Measurements from ENCODE around the gene NUDT2.
"Not testable (repeated sequence)": the region's sequence is repeated elsewhere in the genome, so short reads cannot be mapped to it uniquely, and the experiment has no call there.

The NUDT2 gene

DNA sequence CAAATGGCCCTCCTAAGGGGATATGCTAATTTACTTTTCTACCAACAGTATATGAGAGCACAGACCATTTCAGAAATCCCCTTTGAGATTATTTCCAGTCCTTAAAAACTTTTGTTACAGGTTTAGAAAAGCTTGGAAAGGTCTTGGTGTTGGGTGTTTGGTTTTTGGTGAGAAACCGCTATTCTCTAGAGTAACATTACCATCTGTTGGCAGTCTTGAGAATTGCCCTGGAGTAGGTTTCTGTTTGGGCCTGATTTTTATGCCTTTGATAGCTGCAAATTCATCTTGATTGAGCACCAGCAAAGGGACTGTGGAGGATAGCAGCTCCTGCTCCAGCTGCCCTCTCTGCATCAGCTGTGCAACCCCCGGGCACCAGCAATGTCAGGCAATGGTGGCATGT, 8.0 kb downstream of the NUDT2 start:
- DNase-seq = no peak

- DNase-seq = not testable (repeated sequence)
Measured at GRCh38 chr9:34338079-34338478, 8.7 kb downstream of the NUDT2 start.

DNA sequence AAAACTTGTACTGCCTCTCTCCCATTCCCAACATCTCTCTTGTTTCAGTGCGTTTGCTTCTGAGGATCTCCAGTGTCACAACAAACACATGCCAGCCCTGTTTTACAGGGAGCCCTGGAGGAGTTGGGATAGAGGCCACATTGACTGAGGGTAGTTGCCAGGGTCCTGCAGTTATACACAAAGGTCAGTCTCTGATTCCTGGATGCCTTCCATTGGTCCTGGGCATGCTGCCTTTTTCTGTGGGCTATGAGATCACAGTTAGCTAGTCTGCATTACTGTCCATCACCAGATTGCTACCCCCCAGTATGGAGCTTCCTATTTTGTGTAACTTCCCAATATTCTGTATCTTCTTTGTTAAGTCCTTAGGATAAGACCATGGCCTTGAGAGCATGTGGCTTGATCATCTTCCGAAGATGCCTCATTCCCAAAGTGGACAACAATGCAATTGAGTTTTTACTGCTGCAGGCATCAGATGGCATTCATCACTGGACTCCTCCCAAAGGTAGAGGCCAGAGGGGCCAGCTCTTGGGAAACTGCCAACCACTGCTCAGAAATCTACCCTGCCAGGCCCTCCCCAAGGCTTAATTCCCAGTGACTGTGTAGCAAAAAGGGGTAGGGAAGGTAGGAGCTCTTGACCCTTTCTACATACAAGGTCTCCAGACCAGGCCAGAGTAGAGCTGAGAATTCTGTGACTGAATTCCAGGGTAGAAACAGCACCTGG, 9.5 kb downstream of the NUDT2 start:
- DNase-seq = no peak

GRCh38 chr9:34341659-34342295, 12.4 kb downstream of the NUDT2 start:
- DNase-seq = no peak

DNA sequence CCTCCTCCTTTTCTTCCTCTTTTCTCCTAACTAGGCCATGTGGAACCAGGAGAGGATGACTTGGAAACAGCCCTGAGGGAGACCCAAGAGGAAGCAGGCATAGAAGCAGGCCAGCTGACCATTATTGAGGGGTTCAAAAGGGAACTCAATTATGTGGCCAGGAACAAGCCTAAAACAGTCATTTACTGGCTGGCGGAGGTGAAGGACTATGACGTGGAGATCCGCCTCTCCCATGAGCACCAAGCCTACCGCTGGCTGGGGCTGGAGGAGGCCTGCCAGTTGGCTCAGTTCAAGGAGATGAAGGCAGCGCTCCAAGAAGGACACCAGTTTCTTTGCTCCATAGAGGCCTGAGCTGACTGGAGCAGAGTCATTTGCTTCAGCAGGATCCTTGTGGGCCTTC, 13.7 kb downstream of the NUDT2 start:
- no peak for DNase-seq

GRCh38 chr9:34343605-34344004, 14.2 kb downstream of the NUDT2 start:
- DNase-seq = no peak

- DNase-seq = no peak
Measured at GRCh38 chr9:34346873-34347799, 17.8 kb downstream of the NUDT2 start.

DNA sequence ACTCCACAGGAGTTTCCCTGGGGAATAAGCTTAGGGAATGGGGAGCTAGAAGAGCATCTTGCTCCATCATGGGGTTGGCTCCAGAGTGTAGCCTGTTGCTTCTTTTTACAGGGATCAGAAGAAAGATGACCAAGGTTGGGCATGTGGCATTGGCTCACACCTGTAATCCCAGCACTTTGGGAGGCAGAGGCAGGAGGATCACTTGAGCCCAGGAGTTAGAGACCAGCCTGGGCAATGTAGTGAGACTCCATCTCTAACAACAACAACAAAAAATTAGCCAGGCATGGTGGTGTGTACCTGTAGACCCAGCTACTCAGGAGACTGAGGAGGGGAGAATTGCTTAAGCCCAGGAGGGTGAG, 18.4 kb downstream of the NUDT2 start:
- DNase-seq = no peak

- no peak for DNase-seq
Measured at GRCh38 chr9:34349324-34349723, 20.0 kb downstream of the NUDT2 start.

GRCh38 chr9:34352122-34352652, 22.8 kb downstream of the NUDT2 start:
- not testable (repeated sequence) for DNase-seq

- DNase-seq = not testable (repeated sequence)
Measured at GRCh38 chr9:34352957-34353356, 23.6 kb downstream of the NUDT2 start.

- no peak for DNase-seq
Measured at GRCh38 chr9:34362614-34363214, 33.3 kb downstream of the NUDT2 start.

DNA sequence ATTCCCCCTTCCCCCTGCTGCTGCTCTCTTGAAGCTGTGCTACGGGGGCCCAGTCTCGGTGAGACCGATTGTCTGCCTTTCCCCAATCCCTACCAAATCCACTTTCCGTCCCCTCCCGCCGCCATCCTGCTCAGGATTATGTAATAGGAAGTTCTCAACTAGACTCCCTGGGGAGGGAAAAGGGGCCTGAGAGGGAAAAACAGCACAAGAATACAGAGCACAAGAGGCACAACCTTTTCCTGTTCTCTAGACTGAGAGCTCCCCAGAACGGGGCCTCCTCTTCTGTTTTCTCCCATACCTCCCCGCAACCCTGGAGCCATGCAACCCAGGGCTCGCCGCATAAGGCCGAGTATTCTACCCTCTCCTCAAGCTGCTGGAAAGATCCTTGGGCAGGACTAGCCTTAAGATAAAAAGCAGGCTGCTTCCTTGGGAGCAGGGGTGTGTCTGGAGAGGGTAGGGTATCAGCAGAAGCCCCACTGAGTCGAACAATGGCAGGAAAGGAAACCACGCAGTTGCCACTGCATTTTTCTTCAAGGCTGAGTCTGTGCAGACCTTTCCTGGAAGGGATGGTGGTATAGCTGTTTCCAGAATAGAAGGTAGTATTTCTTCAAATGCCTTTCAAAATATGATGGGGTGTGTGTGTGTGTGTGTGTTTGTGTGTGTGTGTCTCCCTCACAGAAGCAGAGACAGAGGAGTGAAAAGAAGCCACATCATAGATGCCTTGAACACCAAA, 34.4 kb downstream of the NUDT2 start:
- no peak for DNase-seq

- no peak for DNase-seq
Measured at GRCh38 chr9:34365282-34365681, 35.9 kb downstream of the NUDT2 start.

GRCh38 chr9:34366365-34366764, 37.0 kb downstream of the NUDT2 start:
- DNase-seq = no peak

DNA sequence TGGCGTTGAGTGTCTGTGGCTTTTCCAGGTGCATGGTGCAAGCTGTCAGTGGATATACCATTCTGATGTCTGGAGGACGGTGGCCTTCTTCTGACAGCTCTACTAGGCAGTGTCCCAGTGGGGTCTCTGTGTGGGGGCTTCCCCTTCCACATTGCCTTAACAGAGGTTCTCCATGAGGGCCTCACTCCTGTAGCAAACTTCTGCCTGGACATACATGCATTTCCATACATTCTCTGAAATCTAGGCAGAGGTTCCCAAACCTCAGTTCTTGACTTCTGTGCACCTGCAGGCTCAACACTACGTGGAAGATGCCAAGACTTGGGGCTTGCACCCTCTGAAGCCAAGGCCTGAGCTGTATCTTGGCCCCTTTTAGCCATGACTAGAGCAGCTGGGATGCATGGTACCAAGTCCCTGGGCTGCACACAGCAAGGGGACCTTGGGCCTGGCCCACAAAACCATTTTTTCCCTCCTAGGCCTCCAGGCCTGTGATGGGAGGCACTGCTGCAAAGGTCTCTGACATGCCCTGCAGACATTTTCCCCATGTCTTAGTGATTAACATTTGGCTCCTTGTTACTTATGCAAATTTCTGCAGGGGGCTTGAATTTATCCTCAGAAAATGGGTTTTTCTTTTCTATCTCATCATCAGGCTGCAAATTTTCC, 38.5 kb downstream of the NUDT2 start:
- not testable (repeated sequence) for DNase-seq

GRCh38 chr9:34368796-34369195, 39.4 kb downstream of the NUDT2 start:
- DNase-seq = not testable (repeated sequence)

- no peak for DNase-seq
Measured at GRCh38 chr9:34369636-34370035, 40.3 kb downstream of the NUDT2 start.

DNA sequence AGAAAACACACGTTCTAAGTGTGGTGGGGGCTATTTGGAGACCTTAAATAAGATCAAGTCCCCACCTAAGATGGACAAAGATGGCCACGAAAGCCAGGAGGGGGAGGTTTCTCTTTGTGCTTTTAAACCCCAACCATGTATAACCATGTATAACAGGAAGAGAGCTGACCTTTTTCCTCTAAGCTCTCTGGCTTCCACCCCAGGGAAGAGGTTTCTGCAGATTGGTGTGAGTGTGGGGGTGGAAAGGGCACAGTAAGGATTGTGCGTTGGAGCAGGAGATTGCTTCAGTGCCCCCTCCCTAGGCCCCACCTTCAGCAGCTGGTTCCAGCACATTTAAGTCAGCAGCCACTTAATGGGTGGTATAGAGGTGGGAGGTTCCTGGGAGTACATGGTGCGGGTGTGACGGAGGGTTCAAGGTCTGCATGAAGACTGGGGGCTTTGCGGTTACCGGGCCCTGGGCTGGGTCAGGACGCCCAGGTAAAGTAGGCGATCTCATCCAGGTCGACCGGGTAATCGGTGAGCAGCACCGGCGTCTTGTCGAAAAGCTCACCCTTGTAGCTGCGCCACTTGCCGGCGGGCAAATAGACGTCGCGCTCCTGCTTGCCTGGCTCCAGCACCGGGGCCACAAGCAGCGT, 41.1 kb downstream of the NUDT2 start:
- no peak for DNase-seq

DNA sequence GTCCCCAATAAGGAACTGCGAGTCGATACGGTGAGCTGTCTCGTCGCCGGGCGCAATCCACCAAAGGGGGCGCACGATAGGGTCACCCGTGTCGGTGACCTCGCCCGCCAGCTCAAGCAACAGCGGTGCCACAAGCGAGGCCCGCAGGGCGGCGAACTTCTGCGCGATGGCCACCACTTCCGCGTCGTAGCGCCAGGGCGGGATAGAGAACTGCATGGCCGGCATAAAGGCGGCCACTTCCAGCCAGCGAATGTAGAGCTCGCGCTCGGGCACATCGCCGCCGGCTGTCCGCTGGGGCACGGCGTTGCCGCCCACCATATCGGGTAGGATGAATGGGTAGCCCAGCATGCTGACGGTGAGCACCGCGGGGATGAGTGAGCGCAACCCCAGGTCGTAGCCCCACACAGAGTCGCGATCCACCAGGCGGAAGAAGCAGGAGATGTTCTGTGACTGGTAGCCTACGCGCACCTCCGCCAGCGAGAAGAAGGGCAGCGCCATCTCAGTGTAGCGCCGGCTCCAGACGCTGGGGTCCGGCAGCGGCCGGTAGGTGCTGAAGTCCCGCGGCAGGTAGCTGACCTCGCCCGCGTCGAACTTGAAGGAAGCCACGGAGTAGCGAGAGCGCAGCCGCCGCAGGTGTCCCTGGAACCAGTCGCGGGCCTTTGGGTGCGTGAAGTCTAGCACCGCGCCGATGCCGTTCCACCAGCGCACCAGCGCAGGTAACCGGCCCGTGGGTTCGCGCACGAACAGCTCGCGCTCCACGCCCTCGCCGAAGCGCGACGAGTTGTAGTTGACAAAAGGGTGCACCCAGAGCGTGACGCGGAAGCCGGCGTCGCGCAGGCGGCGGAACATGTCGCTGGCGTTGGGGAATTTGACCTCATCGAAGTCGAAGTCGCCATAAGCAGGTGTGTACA, 41.9 kb downstream of the NUDT2 start:
- no peak for DNase-seq
